Activated T-cell treated with anti-CD3 and anti-CD28 coated beads, Interleukin-2, amount 50 U/mL, for 72 hours (primary cell): ENCODE data around the gene PPA1. TPM values are rescaled to one million over a fixed set of nuclear protein-coding genes. Genes with fewer than 3 reads are reported as not detected.
A peak's percentile ranks its signal among the peaks of the same experiment; 100 is the strongest.
"Not testable (repeated sequence)": the region's sequence is repeated elsewhere in the genome, so short reads cannot be mapped to it uniquely, and the experiment has no call there.

Experiments used
- ATAC-seq, 2 donors: fragments of 150-1000 bp; cut with Tn5 transposase; replicated peaks in 1 of 2; 2 replicates each; pipeline ENCODE4 v1.10.0; 2021; ENCODE audit warnings: moderate library complexity in 2 of 2, mild to moderate bottlenecking in 1 of 2
- DNase-seq, 2 donors: peaks; one replicate each; pipeline ENCODE4 v3.0.0; 2021 to 2022; ENCODE audit warnings: mixed read lengths in 1 of 2
- H3K27ac Mint-ChIP-seq: one replicate; pipeline ENCODE4 v1.8.0; 2022; ENCODE audit warnings: mild to moderate bottlenecking, moderate library complexity, mixed read lengths
- H3K27me3 Mint-ChIP-seq: one replicate; pipeline ENCODE4 v1.8.0; 2022; ENCODE audit warnings: low read depth, mixed read lengths
- H3K36me3 Mint-ChIP-seq, 2 donors: one replicate each; pipeline ENCODE4 v1.8.0; 2022; ENCODE audit warnings: mixed read lengths in 2 of 2, mild to moderate bottlenecking in 1 of 2; ENCODE audit not compliant: insufficient read depth in 2 of 2
- H3K4me1 Mint-ChIP-seq: one replicate; pipeline ENCODE4 v1.8.0; 2022; ENCODE audit warnings: low read depth, mixed read lengths
- H3K4me3 Mint-ChIP-seq, 2 donors: one replicate each; pipeline ENCODE4 v1.8.0; 2022; ENCODE audit warnings: mild to moderate bottlenecking in 2 of 2, mixed read lengths in 2 of 2, moderate library complexity in 2 of 2
- H3K9me3 Mint-ChIP-seq, 2 donors: one replicate each; pipeline ENCODE4 v1.8.0; 2022; ENCODE audit warnings: mixed read lengths in 2 of 2
- total RNA-seq, 2 donors: library from RNA; stranded (reverse); gene quantifications; one replicate each; pipeline ENCODE4 v1.2.3, GENCODE V29; 2022

PPA1 gene
- total RNA-seq, 2 donors from 2014 or later: 274 to 290 TPM

- ATAC-seq (no peak), DNase-seq (peak in 1 of 2 donors; percentile 44)
- H3K9me3 Mint-ChIP-seq: no peaks in the 10 kb centered on the region
- H3K27me3 Mint-ChIP-seq: no peaks in the 10 kb centered on the region
- peak overlapping the region; percentile 59 to 67 for H3K4me3 Mint-ChIP-seq
- H3K4me1 Mint-ChIP-seq: peaks cover 85% of the 10 kb centered on the region
- H3K27ac Mint-ChIP-seq: peak overlapping the region; percentile 17
- peaks cover 12 to 27% of the 10 kb centered on the region in 2 donors for H3K36me3 Mint-ChIP-seq
Observed at GRCh38 chr10:70167246-70167645, 66.0 kb downstream of the PPA1 start.

GRCh38 chr10:70166394-70166793 is 66.8 kb downstream of the PPA1 start:
- DNase-seq (no peak), ATAC-seq (no peak)
- Mint-ChIP-seq H3K4me1 (peaks cover 85% of the 10 kb centered on the region), H3K9me3 (no peaks in the 10 kb centered on the region), H3K27me3 (no peaks in the 10 kb centered on the region), H3K36me3 (peaks cover 12 to 34% of the 10 kb centered on the region in 2 donors), H3K27ac (peak overlapping the region; percentile 73), H3K4me3 (peak overlapping the region; percentile 43 to 45)

GRCh38 chr10:70164163-70164562 is 69.1 kb downstream of the PPA1 start:
- Mint-ChIP-seq H3K9me3 (no peaks in the 10 kb centered on the region), H3K36me3 (peaks cover 13 to 40% of the 10 kb centered on the region in 2 donors), H3K27me3 (no peaks in the 10 kb centered on the region), H3K4me3 (peak overlapping the region; percentile 79 to 92), H3K27ac (peak overlapping the region; percentile 45), H3K4me1 (peaks cover 97% of the 10 kb centered on the region)
- no peak for ATAC-seq
- DNase-seq: no peak

- no peak for DNase-seq
- H3K27ac Mint-ChIP-seq: peak overlapping the region; percentile 45
- H3K27me3 Mint-ChIP-seq: no peaks in the 10 kb centered on the region
- peaks cover 10 to 37% of the 10 kb centered on the region in 2 donors for H3K36me3 Mint-ChIP-seq
- peaks cover 90% of the 10 kb centered on the region for H3K4me1 Mint-ChIP-seq
- H3K9me3 Mint-ChIP-seq: no peaks in the 10 kb centered on the region
- peak; percentile 1 to 14 for ATAC-seq
- peak overlapping the region; percentile 79 to 92 for H3K4me3 Mint-ChIP-seq
Observed at GRCh38 chr10:70163448-70163847, 69.8 kb downstream of the PPA1 start.

- H3K36me3 Mint-ChIP-seq: peaks cover 10 to 37% of the 10 kb centered on the region in 2 donors
- H3K9me3 Mint-ChIP-seq: no peaks in the 10 kb centered on the region
- peak; percentile 90 to 92 for ATAC-seq
- peak overlapping the region; percentile 45 for H3K27ac Mint-ChIP-seq
- H3K4me1 Mint-ChIP-seq: peaks cover 84% of the 10 kb centered on the region
- peak overlapping the region; percentile 79 to 92 for H3K4me3 Mint-ChIP-seq
- DNase-seq: peak; percentile 66 to 78
- no peaks in the 10 kb centered on the region for H3K27me3 Mint-ChIP-seq
Observed at GRCh38 chr10:70162892-70163201, 70.4 kb downstream of the PPA1 start.

GRCh38 chr10:70162151-70162891 is 70.9 kb downstream of the PPA1 start:
- ATAC-seq: peak; percentile 77 to 84

GRCh38 chr10:70160798-70161197 is 72.4 kb downstream of the PPA1 start:
- Mint-ChIP-seq H3K27me3 (no peaks in the 10 kb centered on the region), H3K4me1 (peaks cover 76% of the 10 kb centered on the region), H3K36me3 (peaks cover 13 to 42% of the 10 kb centered on the region in 2 donors), H3K4me3 (peak overlapping the region; percentile 79 to 92), H3K27ac (peak overlapping the region; percentile 45), H3K9me3 (no peaks in the 10 kb centered on the region)
- no peak for DNase-seq
- no peak for ATAC-seq

More at GRCh38 chr10:70162151-70162891, 70.9 kb downstream of the PPA1 start:
- Mint-ChIP-seq H3K9me3 (no peaks in the 10 kb centered on the region), H3K36me3 (peaks cover 10 to 38% of the 10 kb centered on the region in 2 donors), H3K4me3 (peak overlapping the region; percentile 79 to 92), H3K27me3 (no peaks in the 10 kb centered on the region), H3K27ac (peak overlapping the region; percentile 45), H3K4me1 (peaks cover 79% of the 10 kb centered on the region)
- DNase-seq: no peak

GRCh38 chr10:70159366-70159765 is 73.9 kb downstream of the PPA1 start:
- not testable (repeated sequence) for H3K27ac Mint-ChIP-seq

GRCh38 chr10:70158113-70158512 is 75.1 kb downstream of the PPA1 start:
- no peak overlapping the region for H3K4me3 Mint-ChIP-seq
- no peak overlapping the region for H3K27ac Mint-ChIP-seq
- H3K27me3 Mint-ChIP-seq: no peaks in the 10 kb centered on the region
- peaks cover 67% of the 10 kb centered on the region for H3K4me1 Mint-ChIP-seq
- H3K36me3 Mint-ChIP-seq: peaks cover 8 to 57% of the 10 kb centered on the region in 2 donors
- ATAC-seq: no peak
- no peaks in the 10 kb centered on the region for H3K9me3 Mint-ChIP-seq
- no peak for DNase-seq

More at GRCh38 chr10:70159366-70159765, 73.9 kb downstream of the PPA1 start:
- not testable (repeated sequence) for DNase-seq, H3K27me3 Mint-ChIP-seq, H3K9me3 Mint-ChIP-seq, H3K4me3 Mint-ChIP-seq, ATAC-seq
- Mint-ChIP-seq H3K4me1 (peaks cover 75% of the 10 kb centered on the region), H3K36me3 (peaks cover 12 to 53% of the 10 kb centered on the region in 2 donors)

- peak overlapping the region; percentile 76 for H3K27ac Mint-ChIP-seq
- ATAC-seq (no peak), DNase-seq (no peak)
- H3K36me3 Mint-ChIP-seq: peaks cover 8 to 57% of the 10 kb centered on the region in 2 donors
- peaks cover 40% of the 10 kb centered on the region for H3K4me1 Mint-ChIP-seq
- no peak overlapping the region for H3K4me3 Mint-ChIP-seq
- H3K9me3 Mint-ChIP-seq: no peaks in the 10 kb centered on the region
- no peaks in the 10 kb centered on the region for H3K27me3 Mint-ChIP-seq
Observed at GRCh38 chr10:70155255-70155838, 77.9 kb downstream of the PPA1 start.

Other genes starting within 250 kb of the PPA1 start
- 1 to 10 TPM; 6.2 to 8.4 TPM for gene MACROH2A2, start 180.6 kb downstream of the PPA1 start, total RNA-seq
- gene AIFM2, start 100.6 kb downstream of the PPA1 start, total RNA-seq: 1 to 10 TPM; 6.4 to 7.2 TPM
- 10 to 100 TPM; 11.8 to 13.8 TPM for gene TYSND1, start 86.7 kb downstream of the PPA1 start, total RNA-seq
- gene SAR1A, start 62.9 kb downstream of the PPA1 start, total RNA-seq: 10 to 100 TPM; 87.8 to 97.1 TPM
- under 1 TPM in 1 of 2 donors, not detected in 1; 0.02 TPM for gene NPFFR1, start 50.6 kb upstream of the PPA1 start, total RNA-seq
- 1 to 10 TPM; 3.6 to 5.8 TPM for gene LRRC20, start 149.2 kb upstream of the PPA1 start, total RNA-seq
- gene EIF4EBP2, start 170.7 kb upstream of the PPA1 start, total RNA-seq: 10 to 100 TPM; 23.6 to 24.3 TPM
- gene NODAL, start 208.3 kb upstream of the PPA1 start, total RNA-seq: not detected
- gene PALD1, start 245.3 kb upstream of the PPA1 start, total RNA-seq: 1 to 10 TPM; 1.1 to 1.3 TPM